ENCODE measurements around the gene PLS1.
"Not testable (repeated sequence)": the region's sequence is repeated elsewhere in the genome, so short reads cannot be mapped to it uniquely, and the experiment has no call there.

PLS1 gene

GRCh38 chr3:142595581-142595950, 627 bp upstream of the PLS1 start:
- Histone ChIP-seq H3K4me1 (ENCODE audit: control insufficient read depth, insufficient read depth, low read length, unreplicated experiment) (peaks cover 12% of the 10 kb centered on the region), H3K79me2 (ENCODE audit: control insufficient read depth, insufficient read depth, low read length, unreplicated experiment) (no peaks in the 10 kb centered on the region), H3K27me3 (ENCODE audit: insufficient read depth, low read length) (no peaks in the 10 kb centered on the region), H3K36me3 (ENCODE audit: insufficient read depth, low read length) (no peaks in the 10 kb centered on the region), H3K4me3 (ENCODE audit: low read depth, low read length) (peak overlapping the region; percentile 89), H2AFZ (ENCODE audit: low read length, unreplicated experiment) (peak overlapping the region; percentile 98), H3K27ac (ENCODE audit: low read depth, low read length) (peak overlapping the region; percentile 16; the same call in 1 of the 2 replicates)

GRCh38 chr3:142596726-142597088, 514 bp downstream of the PLS1 start:
- Histone ChIP-seq H3K27me3 (ENCODE audit: insufficient read depth, low read length) (no peaks in the 10 kb centered on the region), H2AFZ (ENCODE audit: low read length, unreplicated experiment) (peak overlapping the region; percentile 98), H3K79me2 (ENCODE audit: control insufficient read depth, insufficient read depth, low read length, unreplicated experiment) (no peaks in the 10 kb centered on the region), H3K27ac (ENCODE audit: low read depth, low read length) (no peak overlapping the region), H3K4me1 (ENCODE audit: control insufficient read depth, insufficient read depth, low read length, unreplicated experiment) (peaks cover 12% of the 10 kb centered on the region), H3K36me3 (ENCODE audit: insufficient read depth, low read length) (no peaks in the 10 kb centered on the region), H3K4me3 (ENCODE audit: low read depth, low read length) (peak overlapping the region; percentile 89)

- H3K36me3 ChIP-seq (ENCODE audit: insufficient read depth, low read length), result no peaks in the 10 kb centered on the region
- no peak overlapping the region for H3K27ac ChIP-seq (ENCODE audit: low read depth, low read length)
- peaks cover 12% of the 10 kb centered on the region for H3K4me1 ChIP-seq (ENCODE audit: control insufficient read depth, insufficient read depth, low read length, unreplicated experiment)
- H3K4me3 ChIP-seq (ENCODE audit: low read depth, low read length), result no peak overlapping the region
- no peaks in the 10 kb centered on the region for H3K27me3 ChIP-seq (ENCODE audit: insufficient read depth, low read length)
- H3K79me2 ChIP-seq (ENCODE audit: control insufficient read depth, insufficient read depth, low read length, unreplicated experiment), result no peaks in the 10 kb centered on the region
- no peak overlapping the region for H2AFZ ChIP-seq (ENCODE audit: low read length, unreplicated experiment)
These were observed 1.7 kb downstream of the PLS1 start for GRCh38 chr3:142597906-142598305.

GRCh38 chr3:142601713-142602112, 5.5 kb downstream of the PLS1 start:
- Histone ChIP-seq H2AFZ (ENCODE audit: low read length, unreplicated experiment) (no peak overlapping the region), H3K4me3 (ENCODE audit: low read depth, low read length) (no peak overlapping the region), H3K36me3 (ENCODE audit: insufficient read depth, low read length) (no peaks in the 10 kb centered on the region), H3K27me3 (ENCODE audit: insufficient read depth, low read length) (no peaks in the 10 kb centered on the region), H3K27ac (ENCODE audit: low read depth, low read length) (no peak overlapping the region), H3K4me1 (ENCODE audit: control insufficient read depth, insufficient read depth, low read length, unreplicated experiment) (peaks cover 5% of the 10 kb centered on the region), H3K79me2 (ENCODE audit: control insufficient read depth, insufficient read depth, low read length, unreplicated experiment) (no peaks in the 10 kb centered on the region)

GRCh38 chr3:142602619-142603385, 6.6 kb downstream of the PLS1 start:
- no peaks in the 10 kb centered on the region for H3K4me1 ChIP-seq (ENCODE audit: control insufficient read depth, insufficient read depth, low read length, unreplicated experiment)
- H3K79me2 ChIP-seq (ENCODE audit: control insufficient read depth, insufficient read depth, low read length, unreplicated experiment), result no peaks in the 10 kb centered on the region
- no peak overlapping the region for H3K4me3 ChIP-seq (ENCODE audit: low read depth, low read length)
- H3K27ac ChIP-seq (ENCODE audit: low read depth, low read length), result no peak overlapping the region
- H2AFZ ChIP-seq (ENCODE audit: low read length, unreplicated experiment), result no peak overlapping the region
- H3K36me3 ChIP-seq (ENCODE audit: insufficient read depth, low read length), result no peaks in the 10 kb centered on the region
- H3K27me3 ChIP-seq (ENCODE audit: insufficient read depth, low read length), result no peaks in the 10 kb centered on the region

GRCh38 chr3:142603386-142603705, 7.2 kb downstream of the PLS1 start:
- not testable (repeated sequence) for H2AFZ ChIP-seq (ENCODE audit: low read length, unreplicated experiment); H3K4me1 ChIP-seq (ENCODE audit: control insufficient read depth, insufficient read depth, low read length, unreplicated experiment); H3K79me2 ChIP-seq (ENCODE audit: control insufficient read depth, insufficient read depth, low read length, unreplicated experiment); H3K36me3 ChIP-seq (ENCODE audit: insufficient read depth, low read length); H3K27ac ChIP-seq (ENCODE audit: low read depth, low read length); H3K27me3 ChIP-seq (ENCODE audit: insufficient read depth, low read length); H3K4me3 ChIP-seq (ENCODE audit: low read depth, low read length)

GRCh38 chr3:142604940-142605339, 8.7 kb downstream of the PLS1 start:
- no peaks in the 10 kb centered on the region for H3K27me3 ChIP-seq (ENCODE audit: insufficient read depth, low read length)
- H3K36me3 ChIP-seq (ENCODE audit: insufficient read depth, low read length), result no peaks in the 10 kb centered on the region
- no peaks in the 10 kb centered on the region for H3K79me2 ChIP-seq (ENCODE audit: control insufficient read depth, insufficient read depth, low read length, unreplicated experiment)
- H3K4me3 ChIP-seq (ENCODE audit: low read depth, low read length), result no peak overlapping the region
- H3K4me1 ChIP-seq (ENCODE audit: control insufficient read depth, insufficient read depth, low read length, unreplicated experiment), result no peaks in the 10 kb centered on the region
- H3K27ac ChIP-seq (ENCODE audit: low read depth, low read length), result no peak overlapping the region
- no peak overlapping the region for H2AFZ ChIP-seq (ENCODE audit: low read length, unreplicated experiment)

- H3K4me3 ChIP-seq (ENCODE audit: low read depth, low read length), result no peak overlapping the region
- no peaks in the 10 kb centered on the region for H3K27me3 ChIP-seq (ENCODE audit: insufficient read depth, low read length)
- no peaks in the 10 kb centered on the region for H3K4me1 ChIP-seq (ENCODE audit: control insufficient read depth, insufficient read depth, low read length, unreplicated experiment)
- no peaks in the 10 kb centered on the region for H3K79me2 ChIP-seq (ENCODE audit: control insufficient read depth, insufficient read depth, low read length, unreplicated experiment)
- no peaks in the 10 kb centered on the region for H3K36me3 ChIP-seq (ENCODE audit: insufficient read depth, low read length)
- H3K27ac ChIP-seq (ENCODE audit: low read depth, low read length), result no peak overlapping the region
- H2AFZ ChIP-seq (ENCODE audit: low read length, unreplicated experiment), result no peak overlapping the region
These were observed 12.4 kb downstream of the PLS1 start for GRCh38 chr3:142608631-142609030.

- no peak overlapping the region for H3K27ac ChIP-seq (ENCODE audit: low read depth, low read length)
- no peaks in the 10 kb centered on the region for H3K79me2 ChIP-seq (ENCODE audit: control insufficient read depth, insufficient read depth, low read length, unreplicated experiment)
- H3K27me3 ChIP-seq (ENCODE audit: insufficient read depth, low read length), result no peaks in the 10 kb centered on the region
- H3K4me3 ChIP-seq (ENCODE audit: low read depth, low read length), result no peak overlapping the region
- no peaks in the 10 kb centered on the region for H3K36me3 ChIP-seq (ENCODE audit: insufficient read depth, low read length)
- no peak overlapping the region for H2AFZ ChIP-seq (ENCODE audit: low read length, unreplicated experiment)
- no peaks in the 10 kb centered on the region for H3K4me1 ChIP-seq (ENCODE audit: control insufficient read depth, insufficient read depth, low read length, unreplicated experiment)
These were observed 12.9 kb downstream of the PLS1 start for GRCh38 chr3:142609136-142609535.

GRCh38 chr3:142611206-142611605, 15.0 kb downstream of the PLS1 start:
- Histone ChIP-seq H3K27me3 (ENCODE audit: insufficient read depth, low read length) (no peaks in the 10 kb centered on the region), H3K27ac (ENCODE audit: low read depth, low read length) (no peak overlapping the region), H3K4me3 (ENCODE audit: low read depth, low read length) (no peak overlapping the region), H3K79me2 (ENCODE audit: control insufficient read depth, insufficient read depth, low read length, unreplicated experiment) (no peaks in the 10 kb centered on the region), H3K4me1 (ENCODE audit: control insufficient read depth, insufficient read depth, low read length, unreplicated experiment) (no peaks in the 10 kb centered on the region), H2AFZ (ENCODE audit: low read length, unreplicated experiment) (no peak overlapping the region), H3K36me3 (ENCODE audit: insufficient read depth, low read length) (no peaks in the 10 kb centered on the region)

GRCh38 chr3:142613491-142613890, 17.3 kb downstream of the PLS1 start:
- no peaks in the 10 kb centered on the region for H3K79me2 ChIP-seq (ENCODE audit: control insufficient read depth, insufficient read depth, low read length, unreplicated experiment)
- no peak overlapping the region for H3K27ac ChIP-seq (ENCODE audit: low read depth, low read length)
- no peak overlapping the region for H2AFZ ChIP-seq (ENCODE audit: low read length, unreplicated experiment)
- H3K27me3 ChIP-seq (ENCODE audit: insufficient read depth, low read length), result no peaks in the 10 kb centered on the region
- H3K4me1 ChIP-seq (ENCODE audit: control insufficient read depth, insufficient read depth, low read length, unreplicated experiment), result no peaks in the 10 kb centered on the region
- H3K36me3 ChIP-seq (ENCODE audit: insufficient read depth, low read length), result no peaks in the 10 kb centered on the region
- no peak overlapping the region for H3K4me3 ChIP-seq (ENCODE audit: low read depth, low read length)
